Omental fat pad (tissue), 4 donors: Measurements from ENCODE around the gene TOX3. TPM values are rescaled to one million over a fixed set of nuclear protein-coding genes. Genes with fewer than 3 reads are reported as not detected.

Experiments
- ATAC-seq: fragments of 150-250 bp; one replicate; pipeline ENCODE4 v1.9.1; 2016; ENCODE audit warnings: mild to moderate bottlenecking, moderate library complexity; ENCODE audit not compliant: low FRiP score
- DNase-seq: peaks from one replicate; pipeline ENCODE4 v3.0.0-alpha.2; 2019; ENCODE audit warnings: low spot score
- total RNA-seq, 4 donors: library from RNA; depleted of rRNA; stranded (reverse); fragments of >200 nt; gene quantifications; one replicate each; pipeline ENCODE4 v1.1.0, GENCODE V29; 2016
- TF ChIP-seq, protein P1 (sequence below), 3 donors: fragments of 450-650 bp; IDR thresholded peaks; one replicate each; pipeline ENCODE4 v1.5.1; 2016 to 2017; ENCODE audit warnings: antibody characterized with exemption in 3 of 3, mild to moderate bottlenecking in 3 of 3, moderate library complexity in 2 of 3

TOX3 gene
- total RNA-seq, 4 donors from 2014 or later: 1.0 TPM; not detected in 3

DNA sequence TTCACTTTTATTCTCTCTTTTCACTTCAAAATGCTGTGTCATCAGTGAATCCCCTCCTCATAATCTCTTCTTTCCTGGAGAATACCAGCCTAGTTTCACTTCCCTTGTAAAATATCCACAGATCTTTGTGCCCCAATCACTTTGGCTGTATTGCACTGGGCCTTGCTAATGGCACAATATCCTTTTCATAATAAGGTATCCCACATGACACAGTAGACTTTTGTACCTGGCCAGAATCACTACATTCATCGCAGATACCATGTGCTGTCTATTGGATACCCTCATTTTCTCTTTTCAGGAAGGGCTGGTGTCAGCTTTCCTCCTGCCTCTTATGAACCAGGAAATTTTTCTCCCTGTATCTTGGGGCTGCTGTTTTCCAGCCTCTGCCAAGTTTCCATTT lies 25.7 kb upstream of the TOX3 start:
- DNase-seq (no peak), ATAC-seq (no peak)
- TF ChIP-seq, protein P1, sequence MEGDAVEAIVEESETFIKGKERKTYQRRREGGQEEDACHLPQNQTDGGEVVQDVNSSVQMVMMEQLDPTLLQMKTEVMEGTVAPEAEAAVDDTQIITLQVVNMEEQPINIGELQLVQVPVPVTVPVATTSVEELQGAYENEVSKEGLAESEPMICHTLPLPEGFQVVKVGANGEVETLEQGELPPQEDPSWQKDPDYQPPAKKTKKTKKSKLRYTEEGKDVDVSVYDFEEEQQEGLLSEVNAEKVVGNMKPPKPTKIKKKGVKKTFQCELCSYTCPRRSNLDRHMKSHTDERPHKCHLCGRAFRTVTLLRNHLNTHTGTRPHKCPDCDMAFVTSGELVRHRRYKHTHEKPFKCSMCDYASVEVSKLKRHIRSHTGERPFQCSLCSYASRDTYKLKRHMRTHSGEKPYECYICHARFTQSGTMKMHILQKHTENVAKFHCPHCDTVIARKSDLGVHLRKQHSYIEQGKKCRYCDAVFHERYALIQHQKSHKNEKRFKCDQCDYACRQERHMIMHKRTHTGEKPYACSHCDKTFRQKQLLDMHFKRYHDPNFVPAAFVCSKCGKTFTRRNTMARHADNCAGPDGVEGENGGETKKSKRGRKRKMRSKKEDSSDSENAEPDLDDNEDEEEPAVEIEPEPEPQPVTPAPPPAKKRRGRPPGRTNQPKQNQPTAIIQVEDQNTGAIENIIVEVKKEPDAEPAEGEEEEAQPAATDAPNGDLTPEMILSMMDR (IDR thresholded peaks at IDR 0.05): no peak

DNA sequence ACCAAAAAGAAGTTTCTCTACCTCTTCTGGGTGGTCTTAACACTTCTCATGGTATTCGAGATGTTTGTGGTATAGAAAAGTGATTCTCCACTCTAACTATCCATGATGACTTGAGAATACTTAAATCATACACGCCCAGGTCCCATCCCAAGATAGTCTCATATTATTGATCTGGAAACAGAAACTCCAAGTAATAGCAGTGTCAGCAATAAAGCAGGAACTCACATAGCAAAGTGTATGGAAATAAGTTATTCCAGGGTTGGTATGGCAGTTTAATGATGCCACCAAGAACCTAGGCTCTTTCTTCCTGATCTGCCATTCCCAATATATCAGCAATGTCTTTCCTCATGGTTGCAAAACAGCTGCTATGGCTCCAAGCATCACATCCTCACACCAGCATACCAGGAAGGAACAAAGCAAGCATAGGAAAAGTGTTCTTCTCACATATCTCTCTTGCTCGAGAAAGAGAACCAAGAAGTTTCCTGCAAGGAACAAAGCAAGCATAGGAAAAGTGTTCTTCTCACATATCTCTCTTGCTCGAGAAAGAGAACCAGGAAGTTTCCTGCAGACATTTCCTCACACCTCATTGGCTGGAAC lies 23.6 kb upstream of the TOX3 start:
- DNase-seq: no peak
- TF ChIP-seq, protein P1 (IDR thresholded peaks at IDR 0.05): no peak
- ATAC-seq: no peak

DNA sequence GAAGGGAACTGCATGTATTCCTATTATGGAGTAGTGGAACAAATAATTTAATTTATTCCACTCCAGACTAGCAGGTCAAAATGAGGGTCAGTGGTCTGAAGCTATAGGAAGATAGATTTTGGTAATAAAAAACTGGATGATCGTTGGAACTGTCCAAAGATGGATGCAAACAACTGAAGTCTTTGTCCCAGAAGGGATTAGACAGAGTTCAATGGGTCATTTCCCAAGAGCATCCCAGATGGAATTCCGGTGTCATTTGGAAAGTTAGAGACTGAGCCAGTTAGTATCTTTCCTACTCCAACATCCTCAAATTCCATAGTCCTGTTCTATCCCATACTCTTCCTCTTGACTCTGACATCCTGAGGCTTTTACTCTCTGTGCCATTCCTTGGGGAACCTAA lies 22.8 kb upstream of the TOX3 start:
- no peak for ATAC-seq
- DNase-seq: no peak
- TF ChIP-seq, protein P1 (IDR thresholded peaks at IDR 0.05): no peak

DNA sequence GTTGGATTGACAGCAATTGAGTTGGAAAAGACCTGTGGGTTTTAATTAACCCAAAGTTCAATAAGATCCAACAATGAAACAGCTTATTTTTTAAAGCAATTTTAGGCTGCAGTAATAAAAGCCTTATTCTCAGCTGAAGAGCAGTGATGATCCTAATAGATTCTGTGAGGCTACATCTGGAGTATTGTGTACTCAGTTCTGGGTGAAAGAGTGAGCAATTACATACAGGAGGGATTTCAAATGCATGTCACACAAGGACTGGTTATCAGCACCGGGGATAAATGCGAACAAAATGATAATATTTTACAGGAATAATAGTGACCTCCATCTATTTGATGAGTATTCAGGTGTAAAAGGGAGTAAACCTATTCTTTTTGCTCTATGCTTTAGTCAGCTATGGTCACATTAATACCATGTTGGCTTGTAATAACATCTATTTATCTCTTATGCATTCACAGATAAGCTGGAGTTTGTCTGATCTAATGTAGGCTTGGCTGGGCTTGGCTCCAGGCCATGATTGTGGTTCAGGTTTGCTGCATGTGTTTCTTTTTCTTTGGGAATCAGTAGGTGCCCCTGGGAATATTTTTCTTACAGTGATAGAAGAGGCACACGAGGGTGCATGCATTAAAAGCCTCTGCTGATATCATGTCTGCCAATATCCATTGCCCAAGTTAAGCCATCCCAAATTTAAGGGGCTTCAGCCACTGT lies 22.2 kb upstream of the TOX3 start:
- TF ChIP-seq, protein P1 (IDR thresholded peaks at IDR 0.05): no peak
- no peak for DNase-seq
- ATAC-seq: no peak

DNA sequence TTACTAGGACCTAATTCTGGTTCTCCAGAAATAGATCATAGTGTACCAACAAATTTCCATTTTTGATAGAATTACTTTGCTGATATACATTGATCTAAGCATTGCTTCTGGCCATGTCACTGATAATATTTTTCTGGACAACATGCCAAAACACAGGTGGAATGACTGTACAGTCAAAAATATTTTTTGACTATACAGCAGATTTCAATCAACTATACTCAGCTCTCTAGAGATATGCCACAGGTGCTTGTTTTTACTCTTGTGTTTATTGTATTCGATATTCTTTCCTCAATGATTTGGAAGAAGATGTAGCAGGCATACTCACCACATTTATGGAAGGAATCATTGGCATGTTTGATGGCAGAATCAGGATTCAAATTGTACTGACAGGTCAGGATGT lies 21.6 kb upstream of the TOX3 start:
- no peak for DNase-seq
- no peak for ATAC-seq
- TF ChIP-seq, protein P1 (IDR thresholded peaks at IDR 0.05): no peak

DNA sequence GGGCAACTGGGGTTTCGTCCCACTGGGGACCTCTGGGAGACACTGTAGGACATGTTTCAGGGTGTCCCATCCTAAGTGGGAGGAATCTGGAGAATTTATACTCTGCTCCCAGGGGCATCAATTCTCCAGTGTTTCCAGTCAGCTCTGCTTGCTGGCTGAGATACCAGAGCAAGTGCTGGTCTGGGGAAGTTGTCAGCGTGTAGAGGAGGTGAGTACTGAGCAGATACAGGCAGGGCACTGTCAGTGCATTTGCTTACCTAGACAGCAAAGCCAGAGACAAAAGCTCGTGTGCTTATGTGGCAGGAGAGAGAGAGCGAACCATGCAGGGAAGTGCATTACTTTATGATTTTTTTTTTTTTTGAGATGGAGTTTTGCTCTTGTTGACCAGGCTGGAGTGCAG lies 20.2 kb upstream of the TOX3 start:
- ATAC-seq (no peak), DNase-seq (no peak)
- TF ChIP-seq, protein P1 (IDR thresholded peaks at IDR 0.05): no peak
